ENCODE results near the gene UTP14C.
"Not testable (repeated sequence)": the region's sequence is repeated elsewhere in the genome, so short reads cannot be mapped to it uniquely, and the experiment has no call there.

UTP14C gene

DNA sequence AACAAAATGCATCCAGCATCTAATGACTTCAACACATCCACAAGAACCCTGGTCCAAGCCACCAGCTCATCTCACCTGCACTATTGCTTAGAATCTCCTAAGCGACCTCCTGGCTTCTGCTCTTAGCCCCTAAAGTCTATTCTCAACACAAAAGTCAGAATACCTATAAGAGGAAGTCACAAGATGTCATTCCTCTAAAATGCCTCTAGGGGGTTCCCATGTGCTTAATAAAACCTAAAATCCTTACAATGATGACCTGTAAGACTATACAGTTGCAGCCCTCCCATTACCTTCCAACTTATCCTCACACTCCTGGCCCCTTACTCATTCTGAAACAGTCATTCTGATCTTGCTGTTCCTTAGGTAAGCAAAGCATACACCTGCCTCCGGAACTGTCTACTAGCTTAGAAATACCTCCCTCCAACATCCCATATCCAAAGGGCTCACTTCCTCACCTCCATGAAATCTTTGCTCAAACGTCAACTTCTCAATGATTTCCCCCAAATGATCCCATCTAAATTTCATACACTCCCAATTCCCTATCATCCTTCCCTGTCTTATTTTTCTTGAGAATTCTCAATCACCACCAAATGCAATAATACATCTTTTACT, 23.3 kb upstream of the UTP14C start:
- no peak for DNase-seq

DNA sequence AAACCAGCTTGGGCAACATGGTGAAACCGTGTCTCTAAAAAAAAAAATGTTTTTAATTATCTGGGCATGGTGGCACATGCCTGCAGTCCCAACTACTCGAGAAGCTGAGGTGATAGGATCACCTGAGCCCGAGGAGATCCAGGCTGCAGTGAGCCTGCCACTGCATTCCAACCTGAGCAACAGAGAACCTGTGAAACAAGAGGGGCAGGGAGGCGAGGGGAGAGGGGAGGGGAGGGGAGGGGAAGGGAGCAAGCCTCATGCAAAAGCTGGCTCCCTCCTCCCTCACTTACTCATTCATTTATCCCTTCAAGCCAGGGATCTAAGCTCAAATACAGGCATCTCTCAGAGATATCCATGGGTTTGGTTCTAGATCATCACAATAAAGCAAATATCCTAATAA, 22.1 kb upstream of the UTP14C start:
- DNase-seq: no peak

DNA sequence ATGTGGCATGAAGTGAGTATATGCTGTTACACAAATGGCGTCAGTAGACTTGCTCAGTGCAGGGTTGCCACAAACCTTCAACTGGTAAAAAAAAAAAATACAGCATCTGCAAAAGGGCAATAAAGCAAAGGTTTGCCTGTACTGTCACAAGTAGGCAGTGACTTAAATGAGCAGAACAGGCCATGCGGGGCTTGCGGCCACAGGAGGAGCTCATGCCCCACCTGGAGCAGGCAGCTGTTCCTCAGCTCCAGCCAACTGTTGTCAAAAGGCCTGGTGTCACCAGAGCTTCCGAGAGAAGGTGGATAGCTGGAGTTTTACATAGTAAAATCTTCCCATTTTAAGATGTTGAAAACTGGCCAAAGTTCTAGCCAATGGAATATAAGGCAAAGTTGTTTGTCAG, 20.9 kb upstream of the UTP14C start:
- no peak for DNase-seq

DNA sequence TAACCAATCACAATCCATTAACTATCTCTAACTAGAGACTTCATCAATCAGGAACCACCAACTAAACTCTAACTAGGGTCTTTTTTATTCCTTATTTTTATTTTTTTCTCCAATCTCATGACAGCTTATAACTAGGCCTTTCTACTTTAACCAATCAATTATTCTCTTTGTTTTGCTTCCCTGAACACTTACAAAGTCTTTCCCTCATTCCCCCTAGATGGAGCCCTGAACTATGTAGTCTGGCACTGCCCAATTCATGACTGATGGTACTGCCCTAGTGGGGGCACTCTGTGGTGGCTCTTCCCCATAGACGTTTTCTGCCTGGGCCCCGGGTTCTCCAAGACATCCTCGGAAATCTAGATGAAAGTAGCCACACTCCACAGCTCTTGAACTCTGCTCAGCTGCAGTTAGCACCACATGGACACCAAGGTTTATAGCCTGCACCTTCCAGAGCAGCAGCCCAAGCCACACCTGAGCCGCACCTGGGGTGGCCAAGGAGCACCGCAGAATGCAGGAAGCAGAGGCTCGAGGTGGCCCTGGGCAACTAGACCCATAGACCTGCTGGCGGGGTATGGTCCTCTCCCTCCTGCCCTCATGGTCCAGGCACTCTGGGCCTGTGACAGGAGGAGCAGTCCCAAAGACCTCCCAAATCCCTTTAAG, 19.9 kb upstream of the UTP14C start:
- DNase-seq: no peak

DNA sequence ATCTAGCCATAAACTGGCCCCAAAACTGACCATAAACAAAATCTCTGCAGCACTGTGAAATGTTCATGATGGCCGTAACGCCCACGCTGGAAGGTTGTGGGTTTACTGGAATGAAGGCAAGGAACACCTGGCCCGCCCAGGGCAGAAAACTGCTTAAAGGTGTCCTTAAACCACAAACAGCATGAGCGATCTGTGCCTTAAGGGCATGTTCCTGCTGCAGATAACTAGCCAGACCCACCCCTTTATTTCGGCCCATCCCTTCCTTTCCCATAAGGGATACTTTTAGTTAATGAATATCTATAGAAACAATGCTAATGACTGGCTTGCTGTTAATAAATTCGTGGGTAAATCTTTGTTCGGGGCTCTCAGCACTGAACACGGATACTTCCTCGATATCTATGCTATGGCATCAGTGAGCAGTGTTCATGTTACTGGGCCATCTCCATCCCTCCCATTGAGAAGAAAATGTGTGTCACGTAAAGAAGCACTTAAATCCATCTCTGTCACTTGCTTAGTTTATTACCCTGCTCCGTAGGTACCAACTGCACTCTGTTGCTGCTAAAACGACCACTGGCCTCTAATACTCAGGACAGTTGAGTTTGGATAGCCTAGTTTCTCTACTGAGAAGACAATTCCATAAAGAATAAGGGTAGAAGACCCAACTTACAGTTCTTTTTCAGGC, 18.5 kb upstream of the UTP14C start:
- no peak for DNase-seq

DNA sequence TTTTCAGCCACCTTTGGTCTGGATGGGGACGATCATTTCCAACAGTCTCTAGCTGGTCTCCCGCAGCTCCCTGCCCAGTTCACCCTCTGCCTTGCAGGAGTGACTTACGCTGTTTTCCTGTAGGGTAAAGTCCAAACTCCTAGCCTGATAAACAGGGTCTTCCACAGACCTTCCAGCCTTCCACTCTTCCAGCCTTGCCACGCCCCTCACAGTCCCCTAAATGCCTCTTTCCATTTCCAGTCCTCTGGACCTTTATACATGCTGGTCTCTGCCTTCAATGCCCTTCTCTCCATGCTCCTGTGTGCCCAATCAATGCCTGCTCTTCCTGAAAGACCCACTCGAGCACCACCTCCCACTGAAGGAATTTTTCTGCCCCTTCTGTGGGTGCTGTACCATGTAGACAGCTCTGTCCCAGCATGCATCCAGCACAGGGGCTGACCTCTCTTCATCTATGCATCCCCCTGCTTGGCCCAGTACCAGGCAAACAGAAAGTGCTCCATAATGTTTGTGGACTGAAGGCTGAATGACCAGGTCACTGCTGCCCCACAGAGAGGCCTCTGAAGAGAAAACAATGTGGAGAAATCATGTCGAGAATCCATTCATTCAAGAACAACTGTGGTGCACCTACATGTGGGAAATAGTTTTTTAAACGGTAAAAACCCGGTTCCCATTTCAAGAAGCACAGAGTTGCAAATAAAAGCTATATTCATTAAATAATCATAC, 17.8 kb upstream of the UTP14C start:
- DNase-seq: no peak

DNA sequence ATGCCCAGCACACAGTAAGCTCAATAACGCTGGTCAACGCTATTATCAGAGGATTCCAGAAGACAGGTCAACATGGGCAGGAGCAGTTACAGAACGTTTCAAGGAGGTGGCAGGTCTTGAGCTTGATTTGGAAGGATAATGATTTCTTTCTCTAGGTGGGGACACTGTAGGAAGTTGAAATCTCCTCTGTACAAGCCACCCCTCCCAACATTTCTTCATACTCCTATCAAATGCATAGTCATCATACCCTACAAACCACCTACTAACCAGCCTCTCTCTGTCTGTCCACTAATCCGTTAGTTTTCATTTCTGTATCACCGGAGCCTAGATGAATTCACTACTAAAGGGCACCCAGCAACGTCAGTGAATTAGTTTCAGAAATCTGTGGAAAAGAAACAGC, 14.5 kb upstream of the UTP14C start:
- no peak for DNase-seq

DNA sequence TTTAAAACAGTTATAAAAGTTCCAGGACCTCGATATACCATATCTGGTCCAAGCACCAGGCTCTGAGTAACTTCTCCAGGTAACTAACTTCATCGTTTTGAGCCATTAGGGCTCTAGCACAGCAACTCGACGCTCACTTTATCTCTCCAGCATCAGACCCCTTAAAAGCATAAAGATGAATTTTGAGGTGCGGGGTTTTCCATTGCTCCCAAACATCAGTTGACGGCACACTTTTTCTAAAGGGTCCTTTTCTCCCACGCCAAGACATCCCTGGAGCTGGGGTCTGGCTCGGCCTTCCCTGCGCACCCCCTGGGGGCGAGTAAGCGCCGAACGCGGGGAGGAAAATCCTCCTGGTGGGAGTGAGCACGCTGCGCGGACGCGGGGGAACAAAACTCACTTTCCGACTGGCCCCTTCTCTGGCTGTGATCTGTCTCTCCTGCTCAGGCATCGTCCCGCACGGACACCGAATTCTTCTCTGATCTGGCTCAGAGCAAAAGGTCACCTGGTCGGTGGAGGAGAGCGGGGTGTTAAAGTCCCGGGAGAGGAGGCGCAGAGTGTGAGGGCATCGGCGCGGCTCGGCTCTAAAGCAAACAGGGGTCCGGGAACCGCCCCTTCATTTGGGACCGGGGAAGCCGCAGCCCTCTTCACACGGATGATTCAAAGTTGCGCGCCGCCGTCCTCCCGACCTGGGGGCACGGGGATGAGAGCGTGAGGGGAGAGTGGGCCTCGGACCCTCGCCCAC, 13.4 kb upstream of the UTP14C start, which contains the start of gene ATP7B:
Gene ATP7B (minus strand): TSS at position 561 of the 742 bp plus-strand sequence. CDS start 113 bp downstream, at position 448.
- no peak for DNase-seq

DNA sequence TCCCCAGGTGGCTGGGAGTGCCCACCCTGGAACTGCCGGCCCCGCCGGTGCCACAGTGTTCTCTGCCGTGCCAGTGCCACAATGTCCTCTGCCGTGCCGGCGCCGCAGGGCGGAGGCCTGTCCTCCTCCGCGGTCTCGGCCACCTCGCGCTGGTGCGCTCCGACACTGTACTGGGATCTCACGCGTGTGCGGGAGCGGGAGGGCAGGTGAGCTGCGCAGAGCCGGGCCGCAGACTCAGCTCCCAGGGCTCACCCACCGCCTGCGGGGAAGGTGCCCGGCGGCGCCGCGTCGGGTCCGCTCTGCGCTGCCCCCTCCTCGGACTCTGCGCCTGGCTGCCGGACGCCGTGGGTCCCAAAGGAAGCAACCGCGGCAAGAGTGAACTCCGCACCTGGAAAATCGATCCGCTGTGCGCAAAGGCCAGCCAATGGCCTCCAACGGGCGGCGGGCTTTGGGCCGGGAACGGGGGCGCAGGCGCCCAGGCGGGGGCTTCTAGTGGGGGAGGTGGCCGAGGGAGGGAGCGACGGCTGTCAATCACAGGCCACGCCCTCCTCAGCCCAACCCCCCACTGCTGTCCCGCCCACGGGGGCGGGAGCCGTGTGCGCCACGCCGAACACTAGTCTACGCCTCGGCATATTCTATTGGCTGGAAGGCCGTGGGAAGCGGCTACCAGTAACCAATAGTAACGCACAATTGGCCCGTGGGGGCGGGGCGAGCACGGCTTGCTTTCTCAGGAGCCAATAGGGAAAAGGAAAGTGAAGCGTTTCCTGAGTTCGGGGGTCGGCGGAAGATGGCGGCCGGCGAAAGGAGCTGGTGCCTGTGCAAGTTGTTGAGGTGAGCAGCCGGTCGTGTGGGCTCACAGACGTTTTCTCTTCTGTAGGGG, 12.6 kb upstream of the UTP14C start, which contains the start of gene ALG11:
Gene ALG11 (plus strand): TSS at position 767 of the 880 bp plus-strand sequence. CDS start 21 bp downstream, at position 788.
- DNase-seq: peak; percentile 97

DNA sequence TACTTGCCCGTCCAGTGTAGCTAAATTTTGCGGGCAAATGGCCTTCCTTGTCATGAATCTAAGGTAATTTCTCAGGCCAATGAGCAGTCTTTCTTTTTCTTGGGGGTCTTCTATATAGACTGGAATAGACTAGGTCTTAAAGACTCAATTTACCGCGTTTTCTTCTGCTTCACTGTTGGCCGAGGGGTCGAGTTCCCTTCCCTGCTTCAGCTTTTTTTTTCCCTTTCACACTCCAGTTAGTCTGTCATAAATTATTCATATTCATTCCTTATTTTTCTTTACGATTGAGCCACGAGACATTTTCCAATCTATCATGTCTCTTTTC, 12.0 kb upstream of the UTP14C start:
- DNase-seq: no peak

DNA sequence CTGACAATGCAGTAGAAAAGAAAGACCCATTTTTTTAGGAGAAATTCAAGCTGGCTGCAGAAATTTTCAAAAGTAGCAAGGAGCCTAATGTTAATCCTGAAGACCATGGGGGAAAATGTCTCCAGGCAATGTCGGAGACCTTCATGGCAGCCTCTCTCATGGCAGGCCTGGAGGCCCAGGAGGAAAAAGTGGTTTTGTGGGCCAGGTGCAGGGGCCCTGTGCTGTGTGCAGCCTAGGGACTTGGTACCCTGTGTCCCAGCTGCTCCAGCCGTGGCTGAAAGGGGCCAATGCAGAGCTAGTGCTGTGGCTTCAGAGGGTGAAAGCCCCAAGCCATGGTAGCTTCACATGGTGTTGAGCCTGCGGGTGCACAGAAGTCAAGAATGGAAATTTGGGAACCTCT, 8.2 kb upstream of the UTP14C start:
- DNase-seq: no peak

DNA sequence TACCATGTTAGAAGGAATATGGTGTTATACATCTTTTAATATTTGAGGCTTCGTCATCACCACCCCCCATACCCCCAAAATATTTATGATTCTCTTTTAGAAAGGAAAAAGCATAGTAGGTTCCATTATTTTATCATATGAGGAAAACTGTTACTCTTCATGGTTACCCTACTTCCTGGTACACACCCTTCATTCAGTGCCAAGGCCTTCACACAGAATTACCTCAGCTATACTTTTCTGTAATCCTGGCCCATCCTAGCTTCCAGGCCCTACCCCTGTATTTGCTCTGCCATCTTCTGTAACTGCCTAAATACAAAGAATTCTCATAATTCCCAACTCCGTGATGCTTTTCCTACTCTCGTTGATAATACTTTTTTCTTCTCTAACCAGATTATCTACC, 4.3 kb upstream of the UTP14C start:
- no peak for DNase-seq

DNA sequence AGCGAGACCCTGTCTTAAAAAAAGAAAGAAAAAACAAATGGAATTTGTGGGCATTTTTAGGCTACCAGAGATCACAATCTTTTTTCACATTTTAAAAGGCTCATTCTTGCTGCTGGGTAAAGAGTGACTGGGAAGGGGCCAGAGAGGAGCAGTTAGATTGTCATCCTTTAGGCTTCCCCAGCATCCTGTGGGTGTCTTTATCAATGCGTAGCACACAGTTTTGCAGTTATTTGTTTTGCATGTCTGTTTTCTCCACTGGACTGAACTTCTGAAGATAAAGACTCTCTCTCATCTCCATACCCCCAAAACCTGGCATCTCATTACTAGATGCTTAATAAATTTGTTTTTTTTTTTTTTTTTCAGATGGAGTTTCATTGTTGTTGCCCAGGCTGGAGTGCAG, 2.1 kb upstream of the UTP14C start:
- DNase-seq: no peak

DNA sequence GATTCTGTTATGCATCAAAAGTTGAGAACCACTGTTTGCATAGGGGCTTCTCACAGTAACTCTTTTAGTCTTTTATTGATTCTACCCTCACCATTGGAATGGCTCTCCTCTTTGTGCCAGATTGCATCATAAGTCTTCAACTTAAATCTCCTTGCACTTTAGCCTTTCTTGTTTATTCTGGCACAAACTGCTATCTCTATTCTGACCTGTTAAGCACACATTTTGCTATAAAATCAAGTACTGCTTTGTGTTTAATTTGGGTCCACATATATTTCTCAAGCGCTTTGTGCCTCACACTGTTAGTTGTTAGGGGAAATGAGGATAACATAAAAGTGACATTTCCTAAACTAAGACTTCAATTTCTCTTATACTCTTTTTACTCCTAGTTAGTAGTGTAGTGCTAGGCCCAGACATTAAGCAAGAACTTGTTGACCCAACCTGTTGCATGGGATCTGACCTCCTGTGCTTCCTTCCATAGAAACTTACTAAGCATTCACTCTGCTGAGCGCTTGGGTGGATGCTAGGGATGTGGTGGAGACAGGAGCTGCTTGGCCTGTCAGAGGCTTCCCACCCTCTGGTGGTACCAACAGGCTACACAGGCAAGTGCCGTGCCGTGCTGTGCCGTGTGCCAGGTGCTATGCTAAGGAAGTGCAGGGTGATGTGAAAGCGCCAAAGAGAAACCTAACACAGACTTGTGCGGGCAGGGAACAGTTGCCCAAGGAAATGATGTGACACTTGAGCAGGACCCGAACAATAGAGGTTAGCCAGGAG, 1.2 kb downstream of the UTP14C start:
- no peak for DNase-seq

DNA sequence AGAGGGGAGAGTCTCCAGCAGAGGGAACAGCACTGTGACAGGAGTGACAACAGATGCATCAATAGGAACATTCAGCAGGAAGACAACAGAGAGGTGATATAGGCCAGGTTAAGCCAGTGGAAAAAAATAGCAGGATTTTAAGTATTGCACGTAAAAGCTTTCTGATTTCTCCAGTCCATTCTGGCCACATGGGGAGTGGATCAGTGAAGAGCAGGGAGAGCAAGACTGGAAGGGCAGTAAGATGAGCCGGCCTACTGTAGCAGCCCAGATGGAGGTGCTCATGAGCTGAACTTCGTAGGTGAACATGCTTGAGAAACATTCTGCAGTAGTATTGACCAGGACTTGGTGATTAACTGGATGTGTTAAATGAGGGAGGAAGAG, 1.7 kb downstream of the UTP14C start:
- DNase-seq: no peak

DNA sequence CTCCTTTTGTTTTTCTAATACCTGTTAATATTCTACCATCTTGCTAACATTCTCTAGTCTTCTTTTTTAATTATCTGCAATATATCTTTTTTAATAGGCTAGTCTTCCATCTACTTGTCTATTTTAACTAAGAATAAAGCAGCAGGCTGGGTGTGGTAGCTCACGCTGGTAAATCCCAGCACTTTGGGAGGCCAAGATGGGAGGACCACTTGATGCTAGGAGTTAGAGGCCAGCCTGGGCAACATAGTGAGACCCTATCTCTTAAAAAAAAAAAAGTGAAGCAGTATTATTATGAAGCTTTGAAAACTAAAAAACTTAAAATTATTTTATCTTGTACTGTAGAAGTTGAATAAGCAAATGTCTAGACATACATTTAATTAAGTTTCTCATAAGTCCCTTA, 3.3 kb downstream of the UTP14C start:
- no peak for DNase-seq

DNA sequence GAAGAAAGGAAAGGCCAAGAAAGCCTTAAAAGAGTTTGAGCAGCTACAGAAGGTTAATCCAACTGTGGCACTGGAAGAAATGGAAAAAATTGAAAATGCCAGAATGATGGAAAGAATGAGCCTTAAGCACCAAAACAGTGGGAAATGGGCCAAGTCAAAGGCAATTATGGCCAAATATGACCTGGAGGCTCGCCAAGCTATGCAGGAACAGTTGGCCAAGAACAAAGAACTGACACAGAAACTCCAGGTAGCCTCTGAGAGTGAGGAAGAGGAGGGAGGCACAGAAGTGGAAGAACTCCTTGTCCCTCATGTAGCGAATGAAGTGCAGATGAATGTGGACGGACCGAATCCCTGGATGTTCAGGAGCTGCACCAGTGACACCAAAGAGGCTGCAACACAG, 5.1 kb downstream of the UTP14C start:
- no peak for DNase-seq

DNA sequence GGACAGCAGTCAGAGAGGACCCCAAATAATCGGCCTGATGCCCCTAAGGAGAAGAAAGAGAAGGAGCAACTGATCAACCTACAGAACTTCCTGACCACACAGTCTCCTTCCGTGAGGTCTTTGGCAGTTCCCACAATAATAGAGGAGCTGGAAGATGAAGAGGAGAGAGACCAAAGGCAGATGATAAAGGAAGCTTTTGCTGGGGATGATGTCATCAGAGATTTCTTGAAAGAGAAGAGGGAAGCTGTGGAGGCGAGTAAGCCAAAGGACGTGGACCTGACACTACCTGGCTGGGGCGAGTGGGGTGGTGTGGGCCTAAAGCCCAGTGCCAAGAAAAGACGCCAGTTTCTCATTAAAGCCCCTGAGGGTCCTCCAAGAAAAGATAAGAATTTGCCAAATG, 5.9 kb downstream of the UTP14C start:
- not testable (repeated sequence) for DNase-seq

DNA sequence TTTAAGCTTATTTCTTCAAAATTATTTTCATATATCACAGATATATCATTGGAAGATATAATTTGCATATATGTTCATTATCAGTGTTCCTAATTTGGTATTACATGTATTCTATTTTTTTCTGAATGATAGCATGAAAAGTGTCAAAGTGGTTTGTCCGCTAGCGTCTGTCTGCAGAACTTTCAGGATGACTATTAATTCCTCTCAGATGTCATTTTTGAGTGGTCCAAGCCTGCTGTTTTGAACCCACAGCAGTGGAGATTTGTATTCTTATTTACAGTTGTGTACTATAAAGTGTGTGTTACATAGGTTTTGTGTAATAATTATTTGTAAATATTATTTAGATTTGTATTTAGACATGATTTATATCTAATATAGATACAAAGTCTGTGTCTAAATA, 8.5 kb downstream of the UTP14C start:
- DNase-seq: no peak

DNA sequence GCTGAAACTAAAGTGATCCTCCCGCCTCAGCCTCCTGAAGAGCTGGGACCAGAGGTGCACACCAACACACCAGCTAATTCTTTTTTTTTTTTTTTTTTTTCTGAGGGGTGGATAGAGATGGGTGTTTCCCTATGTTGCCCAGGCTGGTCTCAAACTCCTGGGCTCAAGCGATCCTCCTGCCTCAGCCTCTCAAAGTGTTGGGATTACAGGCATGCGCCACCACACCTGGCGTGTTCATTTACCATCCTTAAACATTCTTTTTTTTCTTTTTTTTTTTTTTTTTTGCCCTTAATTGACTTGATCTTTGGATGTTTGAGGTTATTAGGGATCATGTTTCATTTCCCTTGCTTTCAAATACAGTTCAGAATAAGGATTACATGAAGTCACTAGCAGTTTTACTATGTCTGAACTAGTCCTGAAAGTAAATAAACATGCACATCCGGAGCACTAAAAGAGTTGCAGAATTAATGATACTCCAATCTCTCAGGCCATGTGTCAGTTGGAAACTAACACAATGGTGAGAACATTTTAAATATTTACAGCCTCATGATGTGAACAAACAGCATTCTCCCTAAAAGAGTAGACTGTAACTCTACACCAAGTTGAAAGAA, 10.2 kb downstream of the UTP14C start:
- DNase-seq: no peak
